Right renal pelvis (tissue), 4 donors: Measurements from ENCODE around the gene VCAN. TPM values are rescaled to one million over a fixed set of nuclear protein-coding genes. Genes with fewer than 3 reads are reported as not detected.

Source experiments
- DNase-seq, 4 donors: peaks; one replicate each; pipeline ENCODE4 v3.0.0-alpha.2; 2013; ENCODE audit warnings: low read depth in 4 of 4, low spot score in 3 of 4, missing footprints in 1 of 4
- polyA plus RNA-seq, 4 donors: library from polyadenylated mRNA; unstranded; fragments of 120-200 nt; gene quantifications; one replicate each; pipeline ENCODE4 v1.2.1, GENCODE V29; 2013; ENCODE audit not compliant: insufficient read length in 4 of 4

VCAN gene
- polyA plus RNA-seq, 4 donors, result 295 to 336 (median 315) TPM

- no peak for DNase-seq
Observed at GRCh38 chr5:83527221-83527620, 55.7 kb downstream of the VCAN start.

GRCh38 chr5:83527722-83528438, 56.3 kb downstream of the VCAN start:
- DNase-seq, result no peak

GRCh38 chr5:83528439-83528769, 56.9 kb downstream of the VCAN start:
- DNase-seq, result no peak

GRCh38 chr5:83530193-83530592, 58.6 kb downstream of the VCAN start:
- no peak for DNase-seq

- no peak for DNase-seq
Observed at GRCh38 chr5:83531661-83532060, 60.1 kb downstream of the VCAN start.

- no peak for DNase-seq
Observed at GRCh38 chr5:83538786-83539462, 67.4 kb downstream of the VCAN start.

GRCh38 chr5:83539463-83539790, 67.9 kb downstream of the VCAN start:
- DNase-seq, result no peak

- DNase-seq, result no peak
Observed at GRCh38 chr5:83540105-83540504, 68.6 kb downstream of the VCAN start.

- DNase-seq, result no peak
Observed at GRCh38 chr5:83540783-83541182, 69.2 kb downstream of the VCAN start.

- DNase-seq, result no peak
Observed at GRCh38 chr5:83542839-83543238, 71.3 kb downstream of the VCAN start.

- no peak for DNase-seq
Observed at GRCh38 chr5:83543898-83544297, 72.4 kb downstream of the VCAN start.

- no peak for DNase-seq
Observed at GRCh38 chr5:83547161-83547560, 75.6 kb downstream of the VCAN start.

- DNase-seq, result no peak
Observed at GRCh38 chr5:83547889-83548288, 76.3 kb downstream of the VCAN start.

- DNase-seq, result no peak
Observed at GRCh38 chr5:83548581-83548980, 77.0 kb downstream of the VCAN start.

GRCh38 chr5:83549076-83549475, 77.5 kb downstream of the VCAN start:
- no peak for DNase-seq

GRCh38 chr5:83549674-83550073, 78.1 kb downstream of the VCAN start:
- DNase-seq, result no peak

- peak in 2 of 4 donors; percentile 36 to 51 for DNase-seq
Observed at GRCh38 chr5:83551821-83552220, 80.3 kb downstream of the VCAN start.

- DNase-seq, result no peak
Observed at GRCh38 chr5:83552275-83552674, 80.7 kb downstream of the VCAN start.

- DNase-seq, result no peak
Observed at GRCh38 chr5:83553000-83553486, 81.5 kb downstream of the VCAN start.

- DNase-seq, result no peak
Observed at GRCh38 chr5:83554133-83554532, 82.6 kb downstream of the VCAN start.

GRCh38 chr5:83554686-83555085, 83.1 kb downstream of the VCAN start:
- DNase-seq, result no peak

GRCh38 chr5:83555263-83555662, 83.7 kb downstream of the VCAN start:
- no peak for DNase-seq
